ENCODE measurements around the gene MMP12.

GRCh38 chr11:102837646-102838045 is 37.1 kb downstream of the MMP12 start:
- TF ChIP-seq GATA2 (IDR thresholded peaks at IDR 0.05; ENCODE audit: low read depth, low read length) (no peak), GATA3 (IDR thresholded peaks at IDR 0.05; ENCODE audit: low read depth, low read length) (no peak)

All from SH-SY5Y (cell line).